HG03066 (cell line): ENCODE results near the gene EGLN2.
"Not testable (repeated sequence)": the region's sequence is repeated elsewhere in the genome, so short reads cannot be mapped to it uniquely, and the experiment has no call there.

Experiments
- ATAC-seq: cut with Tn5 transposase; IDR thresholded peaks from one replicate; pipeline ENCODE4 v1.9.1; 2021; ENCODE audit warnings: low read depth; ENCODE audit not compliant: unreplicated experiment

Gene EGLN2

GRCh38 chr19:40815223-40815622 is 16.2 kb downstream of the EGLN2 start:
- ATAC-seq = no peak

GRCh38 chr19:40818480-40819399 is 19.7 kb downstream of the EGLN2 start:
- not testable (repeated sequence) for ATAC-seq

- not testable (repeated sequence) for ATAC-seq
Measured at GRCh38 chr19:40819479-40820234, 20.7 kb downstream of the EGLN2 start.

- no peak for ATAC-seq
Measured at GRCh38 chr19:40822161-40822560, 23.2 kb downstream of the EGLN2 start.

- ATAC-seq = not testable (repeated sequence)
Measured at GRCh38 chr19:40822704-40823553, 23.9 kb downstream of the EGLN2 start.

- not testable (repeated sequence) for ATAC-seq
Measured at GRCh38 chr19:40824916-40825315, 25.9 kb downstream of the EGLN2 start.

- not testable (repeated sequence) for ATAC-seq
Measured at GRCh38 chr19:40825460-40826095, 26.6 kb downstream of the EGLN2 start.

- not testable (repeated sequence) for ATAC-seq
Measured at GRCh38 chr19:40826312-40826698, 27.3 kb downstream of the EGLN2 start.

- not testable (repeated sequence) for ATAC-seq
Measured at GRCh38 chr19:40826699-40827385, 27.9 kb downstream of the EGLN2 start.

- no peak for ATAC-seq
Measured at GRCh38 chr19:40827386-40828247, 28.6 kb downstream of the EGLN2 start.

- no peak for ATAC-seq
Measured at GRCh38 chr19:40829205-40829604, 30.2 kb downstream of the EGLN2 start.

- not testable (repeated sequence) for ATAC-seq
Measured at GRCh38 chr19:40830741-40831140, 31.8 kb downstream of the EGLN2 start.

- ATAC-seq = no peak
Measured at GRCh38 chr19:40831502-40832430, 32.8 kb downstream of the EGLN2 start.

GRCh38 chr19:40832431-40832790 is 33.4 kb downstream of the EGLN2 start:
- ATAC-seq = not testable (repeated sequence)

- ATAC-seq = not testable (repeated sequence)
Measured at GRCh38 chr19:40833728-40834533, 34.9 kb downstream of the EGLN2 start.

- ATAC-seq = no peak
Measured at GRCh38 chr19:40836754-40837429, 37.9 kb downstream of the EGLN2 start.
